GM19240 (cell line): ENCODE data around the gene HIC1.
A peak's percentile ranks its signal among the peaks of the same experiment; 100 is the strongest.
"Not testable (repeated sequence)": the region's sequence is repeated elsewhere in the genome, so short reads cannot be mapped to it uniquely, and the experiment has no call there.

ENCODE experiments used
- DNase-seq: peaks from one replicate; pipeline ENCODE4 v3.0.0; 2011; ENCODE audit warnings: low spot score; ENCODE audit not compliant: insufficient read length

Gene HIC1

GRCh38 chr17:2054512-2055291 lies at the start of gene HIC1:
Gene HIC1, plus strand, starts transcription at chr17:2055103. Its CDS starts 1,588 bp downstream, at chr17:2056691.
- peak; percentile 78 for DNase-seq

DNA sequence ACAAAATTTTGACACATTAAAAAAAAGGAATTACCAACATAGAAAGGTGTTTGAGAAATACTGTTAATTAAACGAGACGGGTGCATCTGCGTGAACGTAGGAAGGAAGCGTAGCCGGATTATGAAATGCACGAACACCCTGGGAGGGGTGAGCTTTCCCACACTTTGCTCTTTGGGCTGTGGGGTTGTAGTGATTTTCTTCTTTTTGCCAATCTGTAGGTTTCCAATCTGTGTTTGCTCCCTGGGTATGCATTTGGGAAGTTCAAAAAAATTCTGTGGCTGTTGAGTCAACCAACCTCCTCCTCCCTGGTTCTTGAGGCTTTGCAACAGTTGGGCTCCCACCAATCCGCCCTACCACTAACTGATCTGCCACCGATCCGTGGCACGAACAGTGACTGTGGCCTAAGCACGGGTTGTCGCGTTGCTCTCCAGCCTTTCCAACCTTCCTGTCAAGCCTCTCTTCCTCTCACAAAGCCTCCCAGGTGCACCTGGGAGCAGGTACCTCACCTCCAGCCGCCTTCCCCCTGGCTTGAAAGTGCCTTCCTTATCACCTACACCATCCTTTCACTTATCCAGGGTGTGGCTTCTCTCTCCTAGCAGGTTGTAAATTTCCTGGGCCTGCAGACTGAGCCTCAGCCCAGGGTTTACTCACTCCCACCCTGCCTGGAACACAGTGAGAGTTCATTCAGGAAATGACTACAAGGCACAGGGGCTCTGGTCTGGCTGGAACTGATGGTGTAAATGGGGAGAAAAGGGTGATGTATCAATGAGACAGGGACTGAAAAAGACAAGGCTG lies 46.4 kb upstream of the HIC1 start:
- DNase-seq, result no peak

- DNase-seq, result no peak
Observed at GRCh38 chr17:2009737-2010136, 45.2 kb upstream of the HIC1 start.

GRCh38 chr17:2011411-2012371 lies 43.2 kb upstream of the HIC1 start:
- DNase-seq, result no peak

DNA sequence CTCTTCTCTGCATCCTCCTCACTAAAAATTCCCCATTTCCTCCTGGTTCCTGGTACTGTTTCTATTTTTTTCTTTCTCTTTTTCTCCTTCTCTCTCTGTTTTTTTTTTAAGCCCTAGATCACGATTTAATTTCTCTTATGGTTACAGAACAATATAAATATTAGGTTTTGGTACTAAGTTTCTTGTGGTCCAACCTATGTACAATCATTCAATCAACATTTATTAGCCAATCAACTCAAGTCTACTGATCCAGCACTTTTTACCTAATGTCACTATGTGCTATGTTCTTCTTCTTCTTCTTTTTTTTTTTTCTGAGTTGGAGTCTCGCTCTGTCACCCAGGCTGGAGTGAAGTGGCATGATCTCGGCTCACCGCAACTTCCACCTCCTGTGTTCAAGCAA lies 42.4 kb upstream of the HIC1 start:
- no peak for DNase-seq

GRCh38 chr17:2013220-2013993 lies 41.5 kb upstream of the HIC1 start:
- DNase-seq, result not testable (repeated sequence)

DNA sequence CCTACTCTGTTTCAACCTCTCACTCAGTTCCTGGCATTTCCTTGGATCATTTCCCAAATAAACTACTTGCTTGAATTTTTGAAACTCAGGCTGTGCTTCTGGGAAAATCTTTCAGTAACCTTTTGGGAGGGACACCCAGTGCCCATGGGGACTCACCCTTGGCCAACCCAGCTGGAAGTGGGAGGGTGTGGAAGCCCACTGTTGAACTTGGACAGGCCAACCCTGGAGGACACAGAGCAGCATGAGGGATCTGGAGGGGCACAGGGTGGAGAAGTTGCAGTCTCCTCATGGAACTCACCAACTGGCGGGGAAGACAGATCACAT lies 40.9 kb upstream of the HIC1 start:
- no peak for DNase-seq

GRCh38 chr17:2015314-2015713 lies 39.6 kb upstream of the HIC1 start:
- no peak for DNase-seq

GRCh38 chr17:2016494-2016893 lies 38.4 kb upstream of the HIC1 start:
- DNase-seq, result no peak

GRCh38 chr17:2017274-2017941 lies 37.5 kb upstream of the HIC1 start:
- peak; percentile 58 for DNase-seq

DNA sequence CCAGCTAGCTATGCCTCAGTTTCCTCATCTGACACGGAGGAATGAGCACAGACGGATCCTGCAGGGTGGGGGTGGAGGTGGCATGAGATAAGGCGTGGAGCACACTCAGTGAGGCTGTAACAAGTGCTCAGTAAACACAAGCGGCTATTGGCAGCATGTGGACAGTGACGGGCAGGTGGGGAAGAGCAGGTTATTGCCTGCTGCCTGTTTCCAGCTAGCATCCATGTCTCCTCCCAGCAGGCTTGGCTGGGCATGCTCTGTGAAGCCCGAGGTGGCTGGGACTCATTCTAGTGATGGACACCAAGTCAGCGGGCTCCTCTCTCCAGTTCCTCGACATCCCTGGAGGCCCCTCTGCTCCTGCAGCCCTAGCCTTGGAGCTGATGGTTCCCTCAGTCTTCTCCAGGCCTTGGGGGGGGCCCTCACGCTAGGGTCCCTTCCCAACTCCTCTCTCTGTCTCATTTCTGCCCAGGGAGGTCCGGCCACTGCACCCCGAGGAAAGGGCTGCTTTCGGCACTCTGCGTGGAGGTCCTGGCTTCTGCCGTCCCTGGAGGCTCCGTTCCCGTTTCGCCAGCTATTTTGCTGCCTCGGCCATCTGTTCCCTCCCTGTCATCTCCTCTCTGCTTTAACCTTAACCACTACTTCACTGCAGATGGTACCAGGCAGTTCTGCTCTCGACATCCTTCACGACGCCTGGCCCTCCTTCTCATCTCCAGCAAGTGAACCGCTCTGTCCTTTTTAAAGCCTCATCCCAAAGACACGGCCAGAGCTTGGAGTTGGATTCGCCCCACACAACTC lies 36.0 kb upstream of the HIC1 start:
- no peak for DNase-seq

- no peak for DNase-seq
Observed at GRCh38 chr17:2019723-2020122, 35.2 kb upstream of the HIC1 start.

GRCh38 chr17:2020721-2021120 lies 34.2 kb upstream of the HIC1 start:
- no peak for DNase-seq

DNA sequence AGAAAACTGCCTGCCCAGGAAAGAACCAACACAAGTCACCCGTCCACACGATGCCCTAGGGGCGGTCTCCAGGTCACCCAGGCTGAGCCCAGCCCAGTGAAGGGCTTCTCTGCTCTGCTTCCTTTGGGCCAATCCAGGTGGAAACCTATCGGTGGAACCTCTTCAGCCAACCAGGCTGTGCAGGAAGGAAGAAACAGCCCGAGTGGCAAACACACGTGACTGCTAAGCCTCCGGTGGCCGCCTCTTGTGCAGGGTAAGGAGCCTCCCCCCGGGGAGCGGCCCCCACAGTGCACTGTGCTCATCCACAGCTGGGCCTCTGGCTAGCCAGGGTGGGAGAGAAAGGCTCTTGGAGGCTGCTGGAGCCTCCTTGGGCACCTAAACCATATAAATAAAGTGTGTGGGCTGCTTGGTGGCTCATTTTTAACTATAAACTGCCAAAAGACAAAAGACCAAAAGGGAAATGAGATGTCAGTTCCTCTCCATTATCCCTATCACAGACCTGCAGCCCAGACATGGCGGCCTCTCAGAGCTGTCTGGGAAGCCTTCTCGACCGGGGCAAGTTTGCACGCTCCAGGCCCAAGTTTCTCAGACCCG lies 32.2 kb upstream of the HIC1 start:
- no peak for DNase-seq

DNA sequence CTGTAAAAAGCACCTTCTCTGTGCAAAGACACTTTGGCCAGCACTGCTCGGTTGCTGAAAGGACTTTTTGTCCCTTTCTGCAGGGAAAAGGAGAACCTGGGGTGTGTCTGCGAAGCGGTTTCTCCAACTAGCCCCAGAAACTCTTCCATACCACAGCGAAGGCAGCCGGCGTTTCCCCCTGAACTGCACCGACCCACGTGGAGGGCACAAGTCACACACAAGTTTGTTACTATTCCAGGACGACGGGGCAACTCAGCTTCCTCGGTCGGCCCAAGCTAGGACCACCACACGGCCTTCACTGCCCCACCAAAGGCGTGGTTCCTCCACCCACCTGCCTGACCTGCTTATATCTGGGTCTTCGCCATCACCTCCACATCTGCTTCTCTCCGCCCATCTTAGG lies 31.6 kb upstream of the HIC1 start:
- no peak for DNase-seq

GRCh38 chr17:2023692-2024571 lies 31.0 kb upstream of the HIC1 start:
- no peak for DNase-seq

- DNase-seq, result no peak
Observed at GRCh38 chr17:2024572-2025219, 30.2 kb upstream of the HIC1 start.

DNA sequence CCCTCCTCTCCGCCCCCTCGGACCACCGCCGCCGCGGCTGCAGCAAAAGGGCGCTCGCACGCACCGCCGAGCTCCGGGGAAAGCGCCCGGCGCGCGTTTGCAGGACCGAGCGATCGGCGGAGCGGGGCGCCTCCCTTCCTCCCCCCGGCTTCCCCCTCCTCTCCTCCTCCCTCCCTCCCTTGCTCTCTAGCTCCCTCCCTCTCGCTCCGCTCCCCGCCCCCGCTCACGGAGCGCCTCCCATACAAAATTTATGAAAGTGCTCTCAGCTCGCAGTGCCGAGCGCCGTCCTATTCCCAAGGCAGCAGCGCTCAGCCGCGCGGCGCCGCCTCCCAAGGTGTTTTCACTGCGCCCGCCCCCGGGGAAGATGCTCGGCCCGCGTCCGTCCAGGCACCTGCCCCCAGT lies 29.7 kb upstream of the HIC1 start, which contains the start of gene RTN4RL1:
Gene RTN4RL1, minus strand, starts transcription at position 115 of the 402 bp plus-strand sequence. CDS start 469 bp downstream, outside the sequence.
- no peak for DNase-seq
